A549 (cell line): Measurements from ENCODE around the gene NGEF.

Experiments used
- CTCF ChIP-seq: fragments of >200 bp; sonication (Bioruptor Twin); formaldehyde crosslinking; IDR thresholded peaks from 3 replicates; pipeline ENCODE4 v1.5.1; 2016
- POLR2A ChIP-seq: IDR thresholded peaks from 2 replicates; pipeline ENCODE4 v1.6.1; 2012; ENCODE audit warnings: mild to moderate bottlenecking, low read length
- RAD21 ChIP-seq, 2 experiments: fragments of >200 bp in 1 of 2; sonication (Bioruptor Twin) in 1 of 2; formaldehyde crosslinking in 1 of 2; IDR thresholded peaks in 1 of 2; conservative IDR thresholded peaks in 1 of 2; 2 replicates in 1 of 2; 3 replicates in 1 of 2; pipeline ENCODE4 v1.6.1; 2012 to 2018; ENCODE audit warnings: inconsistent platforms in 1 of 2
- USF2 ChIP-seq: fragments of 450-650 bp; IDR thresholded peaks from 2 replicates; pipeline ENCODE4 v1.6.1; 2014; ENCODE audit warnings: antibody characterized with exemption
- TF ChIP-seq, protein P1 (sequence below): fragments of 150-350 bp; IDR thresholded peaks from 2 replicates; pipeline ENCODE4 v1.6.1; 2014; ENCODE audit warnings: low read depth, mild to moderate bottlenecking, low read length

- no peak for TF ChIP-seq RAD21 (conservative IDR thresholded peaks at IDR 0.05 in 1 of 2, IDR thresholded peaks at IDR 0.05 in 1 of 2)
- no peak for TF ChIP-seq CTCF
- TF ChIP-seq USF2: no peak
- no peak for TF ChIP-seq POLR2A
- TF ChIP-seq, protein P1, sequence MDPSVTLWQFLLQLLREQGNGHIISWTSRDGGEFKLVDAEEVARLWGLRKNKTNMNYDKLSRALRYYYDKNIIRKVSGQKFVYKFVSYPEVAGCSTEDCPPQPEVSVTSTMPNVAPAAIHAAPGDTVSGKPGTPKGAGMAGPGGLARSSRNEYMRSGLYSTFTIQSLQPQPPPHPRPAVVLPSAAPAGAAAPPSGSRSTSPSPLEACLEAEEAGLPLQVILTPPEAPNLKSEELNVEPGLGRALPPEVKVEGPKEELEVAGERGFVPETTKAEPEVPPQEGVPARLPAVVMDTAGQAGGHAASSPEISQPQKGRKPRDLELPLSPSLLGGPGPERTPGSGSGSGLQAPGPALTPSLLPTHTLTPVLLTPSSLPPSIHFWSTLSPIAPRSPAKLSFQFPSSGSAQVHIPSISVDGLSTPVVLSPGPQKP: no peak
Observed at GRCh38 chr2:232986155-232986554, 26.9 kb downstream of the NGEF start.
